22Rv1 (cell line): Measurements from ENCODE around the gene RNF215.

Source experiments
- ZFX ChIP-seq: fragments of 450-650 bp; IDR thresholded peaks from 2 replicates; pipeline ENCODE4 v1.6.1; 2017; ENCODE audit warnings: antibody characterized with exemption, borderline replicate concordance
- TF ChIP-seq, protein P1 (sequence below): fragments of 450-650 bp; IDR thresholded peaks from 2 replicates; pipeline ENCODE4 v1.5.1; 2017; ENCODE audit warnings: mild to moderate bottlenecking

DNA sequence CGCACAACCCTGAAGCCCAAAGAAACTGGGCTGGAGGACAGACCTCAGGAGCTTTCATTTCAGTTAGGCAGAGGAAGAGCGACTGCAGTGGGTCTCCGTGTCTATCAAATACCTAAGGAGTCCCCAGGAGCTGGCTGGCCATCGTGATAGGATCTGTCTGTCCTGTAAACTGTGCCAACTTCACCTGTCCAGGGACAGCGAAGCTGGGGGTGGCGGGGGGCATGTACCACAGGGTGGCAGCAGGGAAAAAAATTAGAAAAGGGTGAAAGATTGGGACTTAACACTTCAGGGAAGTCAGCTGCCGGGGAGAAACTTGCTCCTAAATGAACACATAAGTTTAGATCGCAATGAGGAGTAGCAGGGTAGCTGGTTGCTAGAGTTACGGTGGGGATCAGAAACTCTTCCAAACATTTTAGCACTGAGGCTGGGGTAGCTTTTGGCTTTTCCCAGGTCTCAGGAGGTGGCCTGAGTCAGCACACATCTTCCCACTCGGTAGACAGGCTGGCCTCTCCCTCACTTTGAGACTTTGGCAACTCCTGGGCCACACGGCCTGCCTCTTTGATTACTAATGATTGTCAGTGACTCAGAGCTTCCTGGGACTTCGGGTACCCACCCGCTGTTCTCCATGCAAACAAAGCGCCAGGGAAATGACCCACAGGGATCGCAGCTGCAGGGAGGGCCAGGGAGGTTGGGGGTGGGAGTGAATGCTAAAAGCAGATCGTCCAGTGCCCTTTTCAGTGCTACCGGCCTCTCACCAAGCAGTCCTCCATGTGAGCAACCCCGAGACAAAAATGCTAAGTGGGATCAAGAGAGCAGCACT lies 35.5 kb upstream of the RNF215 start:
- TF ChIP-seq, protein P1, sequence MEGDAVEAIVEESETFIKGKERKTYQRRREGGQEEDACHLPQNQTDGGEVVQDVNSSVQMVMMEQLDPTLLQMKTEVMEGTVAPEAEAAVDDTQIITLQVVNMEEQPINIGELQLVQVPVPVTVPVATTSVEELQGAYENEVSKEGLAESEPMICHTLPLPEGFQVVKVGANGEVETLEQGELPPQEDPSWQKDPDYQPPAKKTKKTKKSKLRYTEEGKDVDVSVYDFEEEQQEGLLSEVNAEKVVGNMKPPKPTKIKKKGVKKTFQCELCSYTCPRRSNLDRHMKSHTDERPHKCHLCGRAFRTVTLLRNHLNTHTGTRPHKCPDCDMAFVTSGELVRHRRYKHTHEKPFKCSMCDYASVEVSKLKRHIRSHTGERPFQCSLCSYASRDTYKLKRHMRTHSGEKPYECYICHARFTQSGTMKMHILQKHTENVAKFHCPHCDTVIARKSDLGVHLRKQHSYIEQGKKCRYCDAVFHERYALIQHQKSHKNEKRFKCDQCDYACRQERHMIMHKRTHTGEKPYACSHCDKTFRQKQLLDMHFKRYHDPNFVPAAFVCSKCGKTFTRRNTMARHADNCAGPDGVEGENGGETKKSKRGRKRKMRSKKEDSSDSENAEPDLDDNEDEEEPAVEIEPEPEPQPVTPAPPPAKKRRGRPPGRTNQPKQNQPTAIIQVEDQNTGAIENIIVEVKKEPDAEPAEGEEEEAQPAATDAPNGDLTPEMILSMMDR, result no peak
- no peak for TF ChIP-seq ZFX
